HG02623 (cell line): Measurements from ENCODE around the gene RACGAP1.
A peak's percentile ranks its signal among the peaks of the same experiment; 100 is the strongest.

ENCODE experiments used
- ATAC-seq: cut with Tn5 transposase; IDR thresholded peaks from one replicate; pipeline ENCODE4 v1.9.1; 2021; ENCODE audit warnings: moderate library complexity; ENCODE audit not compliant: unreplicated experiment

RACGAP1 gene

GRCh38 chr12:50025187-50026059 is at the start of gene RACGAP1:
RACGAP1 (minus strand) TSS chr12:50025494; CDS start chr12:50016715, 8,779 bp downstream.
- peak; percentile 94 for ATAC-seq

- no peak for ATAC-seq
Observed at GRCh38 chr12:50073712-50074111, 48.4 kb upstream of the RACGAP1 start.

GRCh38 chr12:50073206-50073605 is 47.9 kb upstream of the RACGAP1 start:
- no peak for ATAC-seq

GRCh38 chr12:50072198-50072907 is 47.1 kb upstream of the RACGAP1 start:
- no peak for ATAC-seq

- ATAC-seq: no peak
Observed at GRCh38 chr12:50070314-50071060, 45.2 kb upstream of the RACGAP1 start.

- no peak for ATAC-seq
Observed at GRCh38 chr12:50069539-50069938, 44.2 kb upstream of the RACGAP1 start.

GRCh38 chr12:50069069-50069468 is 43.8 kb upstream of the RACGAP1 start:
- ATAC-seq: no peak

GRCh38 chr12:50066402-50066801 is 41.1 kb upstream of the RACGAP1 start:
- no peak for ATAC-seq

- no peak for ATAC-seq
Observed at GRCh38 chr12:50065726-50066310, 40.5 kb upstream of the RACGAP1 start.

GRCh38 chr12:50062728-50063460 is 37.6 kb upstream of the RACGAP1 start:
- ATAC-seq: no peak

- no peak for ATAC-seq
Observed at GRCh38 chr12:50061946-50062686, 36.8 kb upstream of the RACGAP1 start.

GRCh38 chr12:50061171-50061570 is 35.9 kb upstream of the RACGAP1 start:
- ATAC-seq: no peak

GRCh38 chr12:50060120-50060468 is 34.8 kb upstream of the RACGAP1 start:
- ATAC-seq: no peak

- no peak for ATAC-seq
Observed at GRCh38 chr12:50059440-50060119, 34.3 kb upstream of the RACGAP1 start.

- ATAC-seq: no peak
Observed at GRCh38 chr12:50058743-50059312, 33.5 kb upstream of the RACGAP1 start.

- no peak for ATAC-seq
Observed at GRCh38 chr12:50057896-50058670, 32.8 kb upstream of the RACGAP1 start.

GRCh38 chr12:50057000-50057841 is 31.9 kb upstream of the RACGAP1 start, which contains the start of gene ASIC1:
ASIC1 (plus strand) TSS chr12:50057596; CDS start chr12:50058767, 1,171 bp downstream.
- ATAC-seq: no peak
